ENCODE data around the gene GJB4. TPM values are rescaled to one million over a fixed set of nuclear protein-coding genes. Genes with fewer than 3 reads are reported as not detected.

The GJB4 gene
- total and polyA plus RNA-seq, 2 donors (not counting 1 experiment from before 2014, with no cell fraction given), result not detected

GRCh38 chr1:34757386-34757785 is 2.2 kb upstream of the GJB4 start:
- no peaks in the 10 kb centered on the region for H3K79me2 ChIP-seq (ENCODE audit: control insufficient read depth, insufficient read depth, low read length)
- H3K4me1 ChIP-seq (ENCODE audit: control insufficient read depth in 2 of 2, insufficient read depth in 2 of 2, low read length in 2 of 2), result no peaks in the 10 kb centered on the region
- ChIA-PET POLR2A (no interaction called here), CTCF (interaction anchor here (1.3 to 2.3 kb wide), 2 partner anchors 15 to 19 kb away, joined by 4 to 7 read pairs; no protein-coding TSS in a partner anchor)
- no peaks in the 10 kb centered on the region for H4K20me1 ChIP-seq (ENCODE audit: control insufficient read depth, insufficient read depth, low read length, poor library complexity, severe bottlenecking)
- H3K27me3 ChIP-seq (replicated peaks in 1 of 4; ENCODE audit: control extremely low read depth in 1 of 4, control insufficient read depth in 3 of 4, insufficient read depth in 4 of 4, low read length in 3 of 4), result peaks cover 0 to 6% (median 1%) of the 10 kb centered on the region in 4 experiments
- Mint-ChIP-seq H3K27me3 (peaks cover 19% of the 10 kb centered on the region), H3K4me3 (no peak overlapping the region), H3K4me1 (no peaks in the 10 kb centered on the region), H3K27ac (no peak overlapping the region), H3K9me3 (ENCODE audit: insufficient read depth) (no peaks in the 10 kb centered on the region)
- H3K9ac ChIP-seq (ENCODE audit: low read length), result no peak overlapping the region
- no peak overlapping the region for H3K4me2 ChIP-seq (replicated peaks; ENCODE audit: low read depth, low read length, poor library complexity, severe bottlenecking)
- intact Hi-C loops (cut with micrococcal nuclease), result no loop called here
- H3K4me3 ChIP-seq (ENCODE audit: control extremely low read depth in 1 of 5, extremely low read depth in 1 of 5, insufficient read depth in 1 of 5, low read depth in 2 of 5, low read length in 4 of 5), result no peak overlapping the region
- no peaks in the 10 kb centered on the region for H3K36me3 ChIP-seq (replicated peaks in 1 of 2; ENCODE audit: control extremely low read depth in 1 of 2, control insufficient read depth in 1 of 2, extremely low read depth in 1 of 2, insufficient read depth in 2 of 2, low read length in 1 of 2)
- H3K27ac ChIP-seq (ENCODE audit: low read length in 2 of 2), result no peak overlapping the region
- H3K9me3 ChIP-seq (ENCODE audit: control extremely low read depth in 1 of 3, control insufficient read depth in 2 of 3, insufficient read depth in 1 of 3, low read length in 2 of 3), result no peaks in the 10 kb centered on the region
- no peak overlapping the region for H2AFZ ChIP-seq (ENCODE audit: insufficient read depth, low read depth, low read length, poor library complexity, severe bottlenecking)
- 95% methylated on average over 21 of the region's 21 CpGs for WGBS (ENCODE audit: insufficient coverage)
- ATAC-seq (ENCODE audit: low read depth), result no peak
- TF ChIP-seq CTCF (IDR thresholded peaks at IDR 0.05) (no peak), EZH2 (IDR thresholded peaks at IDR 0.05; ENCODE audit: borderline replicate concordance, insufficient read depth, low read depth, low read length, poor library complexity, severe bottlenecking) (no peak)
- no peak for DNase-seq

- no peak overlapping the region for H3K4me2 ChIP-seq (replicated peaks; ENCODE audit: low read depth, low read length, poor library complexity, severe bottlenecking)
- peaks cover 23% of the 10 kb centered on the region for H3K27me3 Mint-ChIP-seq
- H3K4me1 Mint-ChIP-seq, result no peaks in the 10 kb centered on the region
- intact Hi-C loops (cut with micrococcal nuclease), result no loop called here
- POLR2A ChIA-PET, result no interaction called here
- no peaks in the 10 kb centered on the region for H3K4me1 ChIP-seq (ENCODE audit: control insufficient read depth in 2 of 2, insufficient read depth in 2 of 2, low read length in 2 of 2)
- H4K20me1 ChIP-seq (ENCODE audit: control insufficient read depth, insufficient read depth, low read length, poor library complexity, severe bottlenecking), result no peaks in the 10 kb centered on the region
- ATAC-seq (ENCODE audit: low read depth) (no peak), DNase-seq (no peak)
- peaks cover 0 to 3% (median 1%) of the 10 kb centered on the region in 4 experiments for H3K27me3 ChIP-seq (replicated peaks in 1 of 4; ENCODE audit: control extremely low read depth in 1 of 4, control insufficient read depth in 3 of 4, insufficient read depth in 4 of 4, low read length in 3 of 4)
- no peak overlapping the region for H3K27ac Mint-ChIP-seq
- H3K4me3 ChIP-seq (ENCODE audit: control extremely low read depth in 1 of 5, extremely low read depth in 1 of 5, insufficient read depth in 1 of 5, low read depth in 2 of 5, low read length in 4 of 5), result no peak overlapping the region
- no peak overlapping the region for H3K27ac ChIP-seq (ENCODE audit: low read length in 2 of 2)
- H3K9me3 Mint-ChIP-seq (ENCODE audit: insufficient read depth), result no peaks in the 10 kb centered on the region
- H2AFZ ChIP-seq (ENCODE audit: insufficient read depth, low read depth, low read length, poor library complexity, severe bottlenecking), result no peak overlapping the region
- TF ChIP-seq EZH2 (IDR thresholded peaks at IDR 0.05; ENCODE audit: borderline replicate concordance, insufficient read depth, low read depth, low read length, poor library complexity, severe bottlenecking) (no peak), CTCF (IDR thresholded peaks at IDR 0.05) (no peak)
- H3K36me3 ChIP-seq (replicated peaks in 1 of 2; ENCODE audit: control extremely low read depth in 1 of 2, control insufficient read depth in 1 of 2, extremely low read depth in 1 of 2, insufficient read depth in 2 of 2, low read length in 1 of 2), result no peaks in the 10 kb centered on the region
- CTCF ChIA-PET, result interaction anchor here (2.3 kb wide), 1 partner anchor 16 kb away, joined by 7 read pairs; no protein-coding TSS in a partner anchor
- 78% methylated on average over 4 of the region's 4 CpGs for WGBS (ENCODE audit: insufficient coverage)
- no peak overlapping the region for H3K4me3 Mint-ChIP-seq
- no peaks in the 10 kb centered on the region for H3K79me2 ChIP-seq (ENCODE audit: control insufficient read depth, insufficient read depth, low read length)
- H3K9ac ChIP-seq (ENCODE audit: low read length), result no peak overlapping the region
- H3K9me3 ChIP-seq (ENCODE audit: control extremely low read depth in 1 of 3, control insufficient read depth in 2 of 3, insufficient read depth in 1 of 3, low read length in 2 of 3), result no peaks in the 10 kb centered on the region
These were observed 789 bp upstream of the GJB4 start for GRCh38 chr1:34758751-34759150.

All from B cell (primary cell).